Right cardiac atrium (tissue), 5 donors: Measurements from ENCODE around the gene PRKAA1. TPM values are rescaled to one million over a fixed set of nuclear protein-coding genes. Genes with fewer than 3 reads are reported as not detected.

Source experiments
- ATAC-seq, 2 donors: fragments of 200-7000 bp; cut with Tn5 transposase; one replicate each; pipeline versions ENCODE4 v1.8.0 to v1.9.1; 2020; ENCODE audit warnings: moderate library complexity in 2 of 2, mild to moderate bottlenecking in 1 of 2
- DNase-seq, 3 donors: peaks; one replicate each; pipeline ENCODE4 v3.0.0-alpha.2; 2020
- H3K27ac ChIP-seq: one replicate; pipeline ENCODE4 v1.5.1; 2013; ENCODE audit warnings: mild to moderate bottlenecking, low read length, control low read depth, moderate library complexity
- H3K27me3 ChIP-seq: one replicate; pipeline ENCODE4 v1.6.1; 2013; ENCODE audit not compliant: control insufficient read depth, insufficient read depth
- H3K4me1 ChIP-seq: one replicate; pipeline ENCODE4 v1.6.1; 2013; ENCODE audit warnings: low read length; ENCODE audit not compliant: control insufficient read depth, insufficient read depth
- H3K4me3 ChIP-seq: one replicate; pipeline ENCODE4 v1.5.1; 2013; ENCODE audit warnings: low read length, control low read depth
- H3K9me3 ChIP-seq: one replicate; pipeline ENCODE4 v1.6.1; 2013; ENCODE audit warnings: low read length; ENCODE audit not compliant: control insufficient read depth
- WGBS: extraction: QIAGEN DNeasy Blood & Tissue Kit; methylation state at CpG from one replicate; pipeline ENCODE4 v1.1.7; 2013; 5-methylcytosine and 5-hydroxymethylcytosine counted together
- intact Hi-C, 4 donors: fragments of 100-400 bp; cut with DNase I; formaldehyde crosslinking; loops; one replicate each; pipeline versions ENCODE4 v1.11.0 to v1.14.0; 2022 to 2023
- long read RNA-seq, 4 donors: library from polyadenylated mRNA; unstranded; transcript quantifications; one replicate each; pipeline ENCODE4 v2.0.0, GENCODE V29; 2020 to 2021
- polyA plus RNA-seq: library from polyadenylated mRNA; stranded (reverse); fragments of 200-250 nt; gene quantifications from one replicate; pipeline ENCODE4 v1.2.3, GENCODE V29; 2013
- total RNA-seq, 4 donors: library from RNA; stranded (reverse); fragmentation: NEBNext Ultra II Directional; extraction: Animal tissue kit (Norgen Biotek cat#: 25700); gene quantifications; one replicate each; pipeline ENCODE4 v1.2.1, GENCODE V29; 2021
- donor health status: healthy with polysubstance abuse.
- donor health status: DM: no; HTN: yes; CAD: no.
- donor health status: DM: no; HTN: no; CAD: no.
- donor health status: DM: no; HTN: yes; CAD: no; lungs with severe emphysema.
- donor health status: DM: yes; HTN: yes; CAD: no.

Gene PRKAA1
- total RNA-seq (10 to 100 TPM; 35.7 to 50.9 (median 43.7) TPM), polyA plus RNA-seq (16.9 TPM)
- long read RNA-seq, donor 1, full-length matches to known transcripts: 18 of 25 reads
- long read RNA-seq, donor 1, partial matches to known transcripts: 3 of 25 reads
- long read RNA-seq, donor 1, other reads (novel, unspliced or antisense): 4 of 25 reads
- long read RNA-seq, donor 2, full-length matches to known transcripts: 10 of 12 reads
- long read RNA-seq, donor 2, partial matches to known transcripts: 0 of 12 reads
- long read RNA-seq, donor 2, other reads (novel, unspliced or antisense): 2 of 12 reads
- long read RNA-seq, donor 3, full-length matches to known transcripts: 36 of 57 reads
- long read RNA-seq, donor 3, partial matches to known transcripts: 1 of 57 reads
- long read RNA-seq, donor 3, other reads (novel, unspliced or antisense): 20 of 57 reads
- long read RNA-seq, donor 4, full-length matches to known transcripts: 7 of 9 reads
- long read RNA-seq, donor 4, partial matches to known transcripts: 1 of 9 reads
- long read RNA-seq, donor 4, other reads (novel, unspliced or antisense): 1 of 9 reads

GRCh38 chr5:40798012-40798800 is at the start of gene PRKAA1:
Gene PRKAA1, minus strand, starts transcription at chr5:40798374. Its CDS starts 185 bp downstream, at chr5:40798189.
- WGBS: under 1% methylated on average over 69 of the region's 70 CpGs
- peak; percentile 96 to 97 for ATAC-seq
- intact Hi-C loops: no loop called here
- Histone ChIP-seq H3K27ac (peak within 1 kb of the TSS; percentile 96), H3K27me3 (no peaks in the 10 kb centered on the region), H3K9me3 (no peaks in the 10 kb centered on the region), H3K4me1 (no peaks in the 10 kb centered on the region), H3K4me3 (peak within 1 kb of the TSS; percentile 100)
- peak; percentile 92 to 97 (median 96) for DNase-seq

GRCh38 chr5:40847525-40847924 is 49.4 kb upstream of the PRKAA1 start:
- peaks cover 2% of the 10 kb centered on the region for H3K9me3 ChIP-seq
- 85% methylated on average over 1 of the region's 1 CpG for WGBS
- H3K4me3 ChIP-seq: no peak overlapping the region
- H3K4me1 ChIP-seq: no peaks in the 10 kb centered on the region
- no peak overlapping the region for H3K27ac ChIP-seq
- no peak for ATAC-seq
- DNase-seq: no peak
- intact Hi-C loops: no loop called here
- H3K27me3 ChIP-seq: no peaks in the 10 kb centered on the region

GRCh38 chr5:40846371-40846770 is 48.2 kb upstream of the PRKAA1 start:
- 81% methylated on average over 2 of the region's 2 CpGs for WGBS
- peaks cover 2% of the 10 kb centered on the region for H3K9me3 ChIP-seq
- DNase-seq: no peak

GRCh38 chr5:40844565-40844964 is 46.4 kb upstream of the PRKAA1 start:
- intact Hi-C loops: no loop called here
- Histone ChIP-seq H3K27me3 (no peaks in the 10 kb centered on the region), H3K4me3 (no peak overlapping the region), H3K4me1 (no peaks in the 10 kb centered on the region), H3K27ac (no peak overlapping the region), H3K9me3 (peaks cover 2% of the 10 kb centered on the region)
- ATAC-seq (no peak), DNase-seq (no peak)
- 95% methylated on average over 4 of the region's 4 CpGs for WGBS

More at GRCh38 chr5:40846371-40846770, 48.2 kb upstream of the PRKAA1 start:
- no peak overlapping the region for H3K4me3 ChIP-seq
- no peak overlapping the region for H3K27ac ChIP-seq
- H3K4me1 ChIP-seq: no peaks in the 10 kb centered on the region
- intact Hi-C loops: no loop called here
- ATAC-seq: no peak
- H3K27me3 ChIP-seq: no peaks in the 10 kb centered on the region

- no peaks in the 10 kb centered on the region for H3K4me1 ChIP-seq
- ATAC-seq (no peak), DNase-seq (no peak)
- no peak overlapping the region for H3K27ac ChIP-seq
- peaks cover 2% of the 10 kb centered on the region for H3K9me3 ChIP-seq
- H3K27me3 ChIP-seq: no peaks in the 10 kb centered on the region
- 44% methylated on average over 2 of the region's 2 CpGs for WGBS
- H3K4me3 ChIP-seq: peak overlapping the region; percentile 69
- intact Hi-C loops: no loop called here
Observed at GRCh38 chr5:40842351-40842750, 44.2 kb upstream of the PRKAA1 start.

- Histone ChIP-seq H3K4me3 (peak within 1 kb of the TSS; percentile 69), H3K9me3 (no peaks in the 10 kb centered on the region), H3K4me1 (no peaks in the 10 kb centered on the region), H3K27me3 (no peaks in the 10 kb centered on the region), H3K27ac (peak within 1 kb of the TSS; percentile 93)
- peak; percentile 58 to 77 for ATAC-seq
- 17% methylated on average over 9 of the region's 9 CpGs for WGBS
- intact Hi-C loops: no loop called here
- no peak for DNase-seq
Observed at GRCh38 chr5:40841068-40841805, 43.1 kb upstream of the PRKAA1 start, which contains the start of gene CARD6. Gene CARD6, plus strand, starts transcription at chr5:40841367. Its CDS starts 16 bp downstream, at chr5:40841383.

- H3K27me3 ChIP-seq: no peaks in the 10 kb centered on the region
- intact Hi-C loops: no loop called here
- H3K4me1 ChIP-seq: no peaks in the 10 kb centered on the region
- no peak overlapping the region for H3K4me3 ChIP-seq
- WGBS: 89% methylated on average over 6 of the region's 6 CpGs
- no peak for ATAC-seq
- H3K9me3 ChIP-seq: no peaks in the 10 kb centered on the region
- DNase-seq: no peak
- no peak overlapping the region for H3K27ac ChIP-seq
Observed at GRCh38 chr5:40838086-40838485, 39.9 kb upstream of the PRKAA1 start.

- ATAC-seq (peak; percentile 99 to 100), DNase-seq (peak; percentile 97 to 98 (median 98))
- Histone ChIP-seq H3K9me3 (no peaks in the 10 kb centered on the region), H3K27ac (peak within 1 kb of the TSS; percentile 98), H3K4me1 (no peaks in the 10 kb centered on the region), H3K27me3 (no peaks in the 10 kb centered on the region), H3K4me3 (peak within 1 kb of the TSS; percentile 94)
- 2% methylated on average over 61 of the region's 61 CpGs for WGBS
- intact Hi-C loops: no loop called here
Observed at GRCh38 chr5:40834849-40835787, 36.9 kb upstream of the PRKAA1 start, which contains the start of gene RPL37. Gene RPL37, minus strand, starts transcription at chr5:40835222. Its CDS starts 37 bp downstream, at chr5:40835185.

GRCh38 chr5:40834391-40834848 is 36.2 kb upstream of the PRKAA1 start:
- no peaks in the 10 kb centered on the region for H3K27me3 ChIP-seq
- ATAC-seq: no peak
- H3K27ac ChIP-seq: peak overlapping the region; percentile 90
- no peaks in the 10 kb centered on the region for H3K9me3 ChIP-seq
- under 1% methylated on average over 21 of the region's 21 CpGs for WGBS
- intact Hi-C loops: no loop called here
- no peak for DNase-seq
- H3K4me1 ChIP-seq: no peaks in the 10 kb centered on the region
- H3K4me3 ChIP-seq: peak overlapping the region; percentile 94
